D721Med (cell line): ENCODE results near the gene LDLRAD4.

Source experiments
- DNase-seq: peaks from one replicate; pipeline ENCODE4 v3.0.0; 2011; ENCODE audit warnings: low spot score; ENCODE audit not compliant: insufficient read length
- FAIRE-seq: peaks from 2 replicates; lab custom pipeline; 2011; peaks lifted over from hg19 to GRCh38; lab: Jason Lieb, UNC
- TF ChIP-seq, protein P1 (sequence below): IDR thresholded peaks from 2 replicates; pipeline ENCODE4 v1.5.1; 2012; ENCODE audit warnings: mild to moderate bottlenecking, control low read depth; ENCODE audit not compliant: insufficient read depth; ENCODE audit errors: missing control alignments

Gene LDLRAD4

DNA sequence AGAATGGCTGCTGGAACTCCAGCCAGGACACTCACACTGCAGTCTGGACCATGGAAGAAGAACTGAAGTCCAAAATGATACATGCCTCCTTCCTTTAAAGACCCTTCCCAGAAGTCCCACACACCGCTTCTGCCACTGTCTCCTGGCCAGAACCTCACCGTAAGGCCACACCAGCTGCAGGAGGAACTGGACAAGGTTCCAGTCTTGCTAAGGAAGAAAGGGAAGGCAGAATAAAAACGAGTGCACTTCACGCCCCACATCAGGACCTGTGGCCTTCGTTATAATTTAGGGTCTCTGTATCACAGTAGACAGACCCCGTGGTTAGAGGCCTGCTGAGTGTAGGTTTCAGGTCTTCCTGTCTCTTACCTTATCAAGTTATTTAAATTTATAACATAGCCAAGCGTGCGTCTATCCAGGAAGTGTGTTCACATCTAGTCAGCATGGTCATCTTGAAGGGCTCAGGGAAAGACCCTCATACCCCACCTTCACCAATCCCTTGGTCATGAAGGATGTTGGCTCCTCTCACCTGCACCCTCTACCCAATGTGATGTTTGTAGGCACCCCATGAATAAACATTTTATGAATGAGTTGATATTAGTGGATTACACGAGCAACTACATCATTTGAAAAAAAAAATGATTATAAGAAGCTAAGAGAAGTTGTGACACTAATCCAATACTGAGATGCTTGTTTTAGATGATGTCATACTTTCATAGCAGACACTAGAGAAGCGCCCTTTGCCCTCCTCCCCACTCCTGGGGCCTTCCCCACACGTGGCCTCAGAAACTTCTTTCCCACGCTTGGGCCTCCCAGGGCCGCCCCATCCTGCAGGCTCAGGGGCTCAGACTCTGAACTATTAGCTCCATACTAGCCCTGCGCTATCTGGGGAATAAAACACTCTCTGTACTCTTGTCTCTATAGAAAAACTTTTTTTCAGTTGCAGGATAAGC is 350.2 kb downstream of the LDLRAD4 start:
- FAIRE-seq (no peak), DNase-seq (no peak)
- TF ChIP-seq, protein P1, sequence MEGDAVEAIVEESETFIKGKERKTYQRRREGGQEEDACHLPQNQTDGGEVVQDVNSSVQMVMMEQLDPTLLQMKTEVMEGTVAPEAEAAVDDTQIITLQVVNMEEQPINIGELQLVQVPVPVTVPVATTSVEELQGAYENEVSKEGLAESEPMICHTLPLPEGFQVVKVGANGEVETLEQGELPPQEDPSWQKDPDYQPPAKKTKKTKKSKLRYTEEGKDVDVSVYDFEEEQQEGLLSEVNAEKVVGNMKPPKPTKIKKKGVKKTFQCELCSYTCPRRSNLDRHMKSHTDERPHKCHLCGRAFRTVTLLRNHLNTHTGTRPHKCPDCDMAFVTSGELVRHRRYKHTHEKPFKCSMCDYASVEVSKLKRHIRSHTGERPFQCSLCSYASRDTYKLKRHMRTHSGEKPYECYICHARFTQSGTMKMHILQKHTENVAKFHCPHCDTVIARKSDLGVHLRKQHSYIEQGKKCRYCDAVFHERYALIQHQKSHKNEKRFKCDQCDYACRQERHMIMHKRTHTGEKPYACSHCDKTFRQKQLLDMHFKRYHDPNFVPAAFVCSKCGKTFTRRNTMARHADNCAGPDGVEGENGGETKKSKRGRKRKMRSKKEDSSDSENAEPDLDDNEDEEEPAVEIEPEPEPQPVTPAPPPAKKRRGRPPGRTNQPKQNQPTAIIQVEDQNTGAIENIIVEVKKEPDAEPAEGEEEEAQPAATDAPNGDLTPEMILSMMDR = no peak

DNA sequence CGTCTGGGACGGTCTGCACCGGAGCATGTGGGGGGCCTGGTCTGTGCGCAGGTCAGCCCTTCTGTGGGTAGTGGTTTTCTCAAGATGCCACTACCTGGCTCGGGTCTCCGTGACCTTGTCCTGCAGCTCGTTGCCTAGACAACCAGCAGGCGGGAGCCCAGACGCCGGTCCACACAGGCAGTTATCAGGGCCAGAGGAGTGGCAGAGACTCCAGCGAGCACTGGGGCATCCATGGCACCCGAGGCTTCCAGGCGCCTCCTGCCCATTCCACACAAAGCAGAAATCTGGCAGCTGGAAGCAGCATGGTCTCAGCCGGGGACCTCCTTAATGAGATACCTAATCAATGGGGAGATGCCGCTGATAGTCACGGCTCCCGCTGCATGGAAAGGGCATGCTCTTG is 351.7 kb downstream of the LDLRAD4 start:
- TF ChIP-seq, protein P1 = no peak
- FAIRE-seq (no peak), DNase-seq (no peak)

DNA sequence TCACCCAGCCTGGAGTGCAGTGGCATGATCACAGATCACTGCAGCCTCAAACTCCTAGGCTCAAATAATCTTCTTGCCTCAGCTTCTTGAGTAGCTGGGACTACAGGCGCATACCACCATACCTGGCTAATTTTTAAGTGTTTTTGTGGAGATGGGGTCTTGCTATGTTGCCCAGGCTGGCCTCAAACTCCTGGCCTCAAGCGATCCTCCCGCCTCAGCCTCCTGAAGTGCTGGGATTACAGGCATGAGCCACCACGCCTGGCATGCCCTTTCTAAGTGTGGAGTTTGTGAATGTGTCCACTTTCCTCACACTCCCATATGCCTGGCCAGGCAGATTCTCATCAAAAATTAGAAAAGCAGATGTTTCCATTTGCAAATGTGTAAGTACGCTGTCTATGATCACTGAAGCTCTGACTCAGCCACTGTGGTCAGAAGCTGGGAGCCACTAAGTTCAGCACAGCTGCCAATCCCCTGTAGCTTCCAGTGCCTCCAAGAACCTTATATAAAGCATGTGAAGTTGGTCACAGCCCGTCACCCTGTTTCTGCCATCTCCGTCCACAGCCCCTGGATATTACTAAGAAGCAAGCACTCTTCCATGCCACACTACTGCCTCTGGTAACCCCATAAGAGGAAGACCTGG is 352.4 kb downstream of the LDLRAD4 start:
- TF ChIP-seq, protein P1 = no peak
- FAIRE-seq (no peak), DNase-seq (no peak)

DNA sequence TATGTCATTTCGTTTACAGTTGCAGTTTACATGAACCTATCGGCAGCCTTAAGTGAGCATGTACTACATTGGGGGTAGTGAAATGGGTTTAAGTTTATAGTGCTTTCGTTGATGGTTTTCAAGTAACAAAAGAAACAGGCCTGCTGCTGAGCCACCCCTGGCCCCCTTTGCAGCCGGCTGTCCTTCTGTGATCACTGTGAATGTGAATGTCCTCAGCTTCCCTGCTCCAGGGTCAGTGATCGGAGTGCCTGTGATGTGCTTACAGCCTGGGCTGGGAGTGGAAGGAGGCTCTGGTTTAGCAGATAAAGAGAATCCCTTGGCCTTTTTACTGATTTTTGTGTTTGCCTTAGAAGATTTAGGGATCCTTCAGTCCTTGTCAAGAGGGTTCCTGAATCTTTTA is 353.6 kb downstream of the LDLRAD4 start:
- TF ChIP-seq, protein P1 = no peak
- no peak for DNase-seq
- FAIRE-seq = no peak

DNA sequence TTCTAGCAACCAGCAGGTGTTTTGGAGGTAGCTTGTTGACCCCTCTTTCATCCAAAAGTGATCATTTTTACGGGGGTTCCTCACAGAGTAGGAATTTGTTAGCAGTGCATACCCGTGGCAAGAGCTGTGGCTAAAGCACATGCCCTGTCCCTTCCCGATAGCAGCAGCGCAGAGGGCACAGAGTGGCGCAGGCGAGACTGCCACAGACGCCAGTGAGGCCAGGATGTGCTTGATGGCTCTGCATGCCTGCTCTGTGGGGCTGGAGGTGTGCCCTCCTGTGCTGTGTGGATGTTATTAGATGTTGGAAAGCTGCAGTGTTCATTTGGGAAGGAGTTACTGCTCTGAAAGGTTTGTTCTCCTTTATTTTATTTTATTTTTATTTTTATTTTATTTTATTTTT is 354.2 kb downstream of the LDLRAD4 start:
- TF ChIP-seq, protein P1 = no peak
- DNase-seq (no peak), FAIRE-seq (no peak)

DNA sequence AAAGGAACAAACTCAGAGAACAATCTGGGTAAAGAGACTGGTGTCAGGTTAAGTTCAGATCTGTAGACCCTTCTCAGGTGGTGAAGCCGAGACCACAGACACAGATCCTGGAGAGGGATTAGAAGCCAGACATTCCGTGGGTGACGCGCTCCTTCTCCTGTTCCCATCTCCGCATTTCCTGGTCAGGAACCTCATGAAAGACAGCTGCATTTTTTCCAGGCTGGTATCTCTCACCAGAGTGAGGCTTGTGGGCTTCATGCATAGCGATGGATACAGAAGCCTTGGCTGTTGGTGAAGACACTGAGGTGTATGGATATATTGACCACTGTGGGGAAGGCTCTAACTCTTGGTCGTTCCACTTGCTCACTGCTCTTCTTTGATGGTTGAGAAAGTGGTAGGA is 355.2 kb downstream of the LDLRAD4 start:
- FAIRE-seq = no peak
- TF ChIP-seq, protein P1 = no peak

More for the DNA sequence above, 355.2 kb downstream of the LDLRAD4 start:
- DNase-seq = no peak
